ENCODE measurements around the gene DDX41. TPM values are rescaled to one million over a fixed set of nuclear protein-coding genes. Genes with fewer than 3 reads are reported as not detected.
A peak's percentile ranks its signal among the peaks of the same experiment; 100 is the strongest.

DDX41 gene
- total and polyA plus RNA-seq, 2 experiments from 2014 or later = 67.9 to 117 TPM

GRCh38 chr5:177540438-177540837 lies 23.7 kb upstream of the DDX41 start:
- 90 to 92% methylated on average over 3 of the region's 3 CpGs for WGBS, 2 experiments (ENCODE audit: low coverage in 1 of 2, low lambda C conversion rate in 2 of 2, missing lambda C conversion rate in 2 of 2)
- no peak overlapping the region for H3K4me2 ChIP-seq (ENCODE audit: unreplicated experiment)
- in situ Hi-C loops (cut with MboI) = no loop called here
- peaks cover 3% of the 10 kb centered on the region; the same call in 1 of the 2 replicates for H3K9me2 ChIP-seq (ENCODE audit: insufficient read depth)
- H3K79me2 ChIP-seq (ENCODE audit: insufficient read depth) = peaks cover 77% of the 10 kb centered on the region
- TF ChIP-seq EZH2phosphoT487 (IDR thresholded peaks at IDR 0.05; ENCODE audit: insufficient read depth, low read depth) (no peak), EZH2 (IDR thresholded peaks at IDR 0.05; ENCODE audit: insufficient read depth, poor library complexity, severe bottlenecking) (no peak)
- H3K9me3 ChIP-seq (ENCODE audit: low read depth) = no peaks in the 10 kb centered on the region
- DNase-seq = no peak
- H3K27me3 ChIP-seq (replicated peaks; ENCODE audit: insufficient read depth) = no peaks in the 10 kb centered on the region
- no peaks in the 10 kb centered on the region for H4K20me1 ChIP-seq (ENCODE audit: insufficient read depth)
- H3K9ac ChIP-seq = no peak overlapping the region
- H3F3A ChIP-seq (ENCODE audit: insufficient read depth) = peaks cover 55% of the 10 kb centered on the region
- peaks cover 57% of the 10 kb centered on the region for H3K4me1 ChIP-seq (ENCODE audit: insufficient read depth)
- H3K4me3 ChIP-seq = no peak overlapping the region
- H3K36me3 ChIP-seq (ENCODE audit: low read depth) = 0 out of 2 replicates have a peak, but pooled peaks cover 2% of the 10 kb centered on the region
- 0 out of 2 replicates have a peak overlapping the region, but pooled peaks have one; percentile 90 for H3K27ac ChIP-seq
- H2AFZ ChIP-seq = no peak overlapping the region

GRCh38 chr5:177539411-177539810 lies 22.6 kb upstream of the DDX41 start:
- no peak for TF ChIP-seq EZH2 (IDR thresholded peaks at IDR 0.05; ENCODE audit: insufficient read depth, poor library complexity, severe bottlenecking)
- no peak for TF ChIP-seq EZH2phosphoT487 (IDR thresholded peaks at IDR 0.05; ENCODE audit: insufficient read depth, low read depth)
- peaks cover 54% of the 10 kb centered on the region for H3F3A ChIP-seq (ENCODE audit: insufficient read depth)
- peak; percentile 96 for DNase-seq
- no peaks in the 10 kb centered on the region for H3K27me3 ChIP-seq (replicated peaks; ENCODE audit: insufficient read depth)
- H2AFZ ChIP-seq = no peak overlapping the region
- H3K9me2 ChIP-seq (ENCODE audit: insufficient read depth) = peaks cover 1% of the 10 kb centered on the region; the same call in 1 of the 2 replicates
- H3K4me1 ChIP-seq (ENCODE audit: insufficient read depth) = peaks cover 47% of the 10 kb centered on the region
- H4K20me1 ChIP-seq (ENCODE audit: insufficient read depth) = no peaks in the 10 kb centered on the region
- in situ Hi-C loops (cut with MboI) = no loop called here
- peaks cover 80% of the 10 kb centered on the region for H3K79me2 ChIP-seq (ENCODE audit: insufficient read depth)
- no peaks in the 10 kb centered on the region for H3K9me3 ChIP-seq (ENCODE audit: low read depth)
- peaks cover 12% of the 10 kb centered on the region for H3K36me3 ChIP-seq (ENCODE audit: low read depth)
- peak overlapping the region; percentile 64 for H3K9ac ChIP-seq
- WGBS, 2 experiments (ENCODE audit: low coverage in 1 of 2, low lambda C conversion rate in 2 of 2, missing lambda C conversion rate in 2 of 2) = 0% methylated on average over 2 of the region's 2 CpGs
- H3K4me3 ChIP-seq = no peak overlapping the region
- peak overlapping the region; percentile 90 for H3K27ac ChIP-seq
- peak overlapping the region; percentile 61 for H3K4me2 ChIP-seq (ENCODE audit: unreplicated experiment)

GRCh38 chr5:177538876-177539275 lies 22.1 kb upstream of the DDX41 start:
- peaks cover 80% of the 10 kb centered on the region for H3K79me2 ChIP-seq (ENCODE audit: insufficient read depth)
- H2AFZ ChIP-seq = no peak overlapping the region
- no peaks in the 10 kb centered on the region for H4K20me1 ChIP-seq (ENCODE audit: insufficient read depth)
- TF ChIP-seq EZH2 (IDR thresholded peaks at IDR 0.05; ENCODE audit: insufficient read depth, poor library complexity, severe bottlenecking) (no peak), EZH2phosphoT487 (IDR thresholded peaks at IDR 0.05; ENCODE audit: insufficient read depth, low read depth) (no peak)
- no peaks in the 10 kb centered on the region for H3K27me3 ChIP-seq (replicated peaks; ENCODE audit: insufficient read depth)
- in situ Hi-C loops (cut with MboI) = no loop called here
- WGBS, 2 experiments (ENCODE audit: low coverage in 1 of 2, low lambda C conversion rate in 2 of 2, missing lambda C conversion rate in 2 of 2) = 95 to 99% methylated on average over 10 of the region's 10 CpGs
- H3F3A ChIP-seq (ENCODE audit: insufficient read depth) = peaks cover 52% of the 10 kb centered on the region
- peak overlapping the region; percentile 90 for H3K27ac ChIP-seq
- no peaks in the 10 kb centered on the region for H3K9me2 ChIP-seq (ENCODE audit: insufficient read depth)
- peaks cover 42% of the 10 kb centered on the region for H3K4me1 ChIP-seq (ENCODE audit: insufficient read depth)
- H3K9ac ChIP-seq = peak overlapping the region; percentile 54
- H3K4me3 ChIP-seq = no peak overlapping the region
- DNase-seq = peak; percentile 26
- H3K9me3 ChIP-seq (ENCODE audit: low read depth) = no peaks in the 10 kb centered on the region
- H3K36me3 ChIP-seq (ENCODE audit: low read depth) = peaks cover 13% of the 10 kb centered on the region
- peak overlapping the region; percentile 61 for H3K4me2 ChIP-seq (ENCODE audit: unreplicated experiment)

- TF ChIP-seq EZH2 (IDR thresholded peaks at IDR 0.05; ENCODE audit: insufficient read depth, poor library complexity, severe bottlenecking) (no peak), EZH2phosphoT487 (IDR thresholded peaks at IDR 0.05; ENCODE audit: insufficient read depth, low read depth) (no peak)
- Histone ChIP-seq H3K9me3 (ENCODE audit: low read depth) (no peaks in the 10 kb centered on the region), H3K9me2 (ENCODE audit: insufficient read depth) (no peaks in the 10 kb centered on the region), H4K20me1 (ENCODE audit: insufficient read depth) (no peaks in the 10 kb centered on the region), H2AFZ (no peak overlapping the region), H3F3A (ENCODE audit: insufficient read depth) (peaks cover 52% of the 10 kb centered on the region), H3K36me3 (ENCODE audit: low read depth) (peaks cover 18% of the 10 kb centered on the region), H3K4me3 (peak overlapping the region; percentile 27), H3K4me2 (ENCODE audit: unreplicated experiment) (peak overlapping the region; percentile 64), H3K27me3 (replicated peaks; ENCODE audit: insufficient read depth) (no peaks in the 10 kb centered on the region), H3K9ac (peak overlapping the region; percentile 54), H3K4me1 (ENCODE audit: insufficient read depth) (peaks cover 38% of the 10 kb centered on the region), H3K79me2 (ENCODE audit: insufficient read depth) (peaks cover 80% of the 10 kb centered on the region), H3K27ac (peak overlapping the region; percentile 90)
- DNase-seq = peak; percentile 93
- 16 to 18% methylated on average over 15 of the region's 15 CpGs for WGBS, 2 experiments (ENCODE audit: low coverage in 1 of 2, low lambda C conversion rate in 2 of 2, missing lambda C conversion rate in 2 of 2)
- in situ Hi-C loops (cut with MboI) = no loop called here
Observed at GRCh38 chr5:177537389-177538361, 20.9 kb upstream of the DDX41 start.

Measured in GM23248 (cell line).